H1 (cell line): ENCODE data around the gene GPLD1. TPM values are rescaled to one million over a fixed set of nuclear protein-coding genes. Genes with fewer than 3 reads are reported as not detected.

Experiments used
- CTCF ChIA-PET: fragments of 300-600 bp; sonication (Branson Sonifier 250); formaldehyde crosslinking; loops from one replicate; lab custom pipeline; 2021; ENCODE audit not compliant: partially characterized antibody; lab: Charles Lee
- POLR2A ChIA-PET: fragments of 300-600 bp; sonication (Branson Sonifier 250); formaldehyde crosslinking; loops from one replicate; lab custom pipeline; 2021; ENCODE audit warnings: inconsistent platforms; ENCODE audit not compliant: partially characterized antibody; lab: Charles Lee
- DNase-seq, 2 experiments: peaks; one replicate each; pipeline versions ENCODE4 v3.0.0 to v3.0.0-alpha.2; 2010 to 2022; ENCODE audit warnings: low spot score in 2 of 2, low read depth in 1 of 2, mixed read lengths in 1 of 2
- FAIRE-seq: peaks from 2 replicates; lab custom pipeline; 2011; peaks lifted over from hg19 to GRCh38; lab: Jason Lieb, UNC
- H2AFZ ChIP-seq: 2 replicates; pipeline ENCODE4 v1.8.1; 2012; ENCODE audit warnings: low read length, inconsistent platforms
- H2AK5ac ChIP-seq: 2 replicates; pipeline ENCODE4 v1.6.1; 2013; ENCODE audit warnings: low read depth, low read length
- H2BK120ac ChIP-seq: replicated peaks from 2 replicates; pipeline ENCODE3; 2013; ENCODE audit warnings: low read depth, low read length, inconsistent platforms
- H2BK12ac ChIP-seq: 2 replicates; pipeline ENCODE4 v1.6.1; 2013; ENCODE audit warnings: low read depth, low read length
- H2BK15ac ChIP-seq: 2 replicates; pipeline ENCODE4 v1.6.1; 2013; ENCODE audit warnings: low read length
- H2BK20ac ChIP-seq: 2 replicates; pipeline ENCODE4 v1.6.1; 2013; ENCODE audit warnings: low read length
- H2BK5ac ChIP-seq: 2 replicates; pipeline ENCODE4 v1.6.1; 2013; ENCODE audit warnings: low read depth, low read length
- H3K14ac ChIP-seq: 2 replicates; pipeline ENCODE4 v1.6.1; 2013; ENCODE audit warnings: inconsistent platforms; ENCODE audit not compliant: insufficient read length
- H3K18ac ChIP-seq: 2 replicates; pipeline ENCODE4 v1.6.1; 2013; ENCODE audit warnings: low read length; ENCODE audit errors: extremely low read depth
- H3K23ac ChIP-seq: 2 replicates; pipeline ENCODE4 v1.6.1; 2013; ENCODE audit warnings: inconsistent platforms; ENCODE audit not compliant: insufficient read length
- H3K23me2 ChIP-seq: 2 replicates; pipeline ENCODE4 v1.6.1; 2013; ENCODE audit warnings: low read depth, low read length
- H3K27ac ChIP-seq: 2 replicates; pipeline ENCODE4 v1.6.1; 2011; ENCODE audit warnings: low read depth, low read length, inconsistent platforms
- H3K27me3 ChIP-seq, 4 experiments: replicated peaks in 1 of 4; 1 replicate in 1 of 4; 2 replicates in 3 of 4; pipeline versions ENCODE4 v1.6.1 to v1.8.1; 2011 to 2013; ENCODE audit warnings: low read length in 3 of 4, mild to moderate bottlenecking in 3 of 4, inconsistent platforms in 2 of 4, mixed read lengths in 2 of 4, moderate library complexity in 1 of 4; ENCODE audit not compliant: control insufficient read depth in 3 of 4, insufficient read depth in 3 of 4; ENCODE audit errors: extremely low read depth in 1 of 4
- H3K36me3 ChIP-seq, 4 experiments: 2 replicates each; pipeline versions ENCODE4 v1.6.1 to v1.8.1; 2011 to 2013; ENCODE audit warnings: mild to moderate bottlenecking in 4 of 4, low read length in 3 of 4, moderate library complexity in 2 of 4, control low read depth in 1 of 4, inconsistent platforms in 1 of 4; ENCODE audit not compliant: insufficient read depth in 4 of 4, control insufficient read depth in 2 of 4
- H3K4ac ChIP-seq: replicated peaks from 2 replicates; pipeline ENCODE3; 2013; ENCODE audit warnings: low read length, low read depth, mixed read lengths, inconsistent platforms; ENCODE audit not compliant: insufficient read length
- H3K4me1 ChIP-seq, 4 experiments: replicated peaks in 1 of 4; 1 replicate in 1 of 4; 2 replicates in 3 of 4; pipeline versions ENCODE4 v1.6.1 to v1.8.1; 2011 to 2013; ENCODE audit warnings: low read length in 3 of 4, inconsistent platforms in 2 of 4, mixed read lengths in 1 of 4; ENCODE audit not compliant: insufficient read depth in 4 of 4, control insufficient read depth in 3 of 4
- H3K4me2 ChIP-seq, 2 experiments: 2 replicates each; pipeline versions ENCODE4 v1.6.1 to v1.8.1; 2011 to 2013; ENCODE audit warnings: low read depth in 2 of 2, low read length in 2 of 2, control low read depth in 1 of 2, inconsistent platforms in 1 of 2, mild to moderate bottlenecking in 1 of 2; ENCODE audit not compliant: insufficient read depth in 1 of 2
- H3K4me3 ChIP-seq, 4 experiments: fragments of 200-600, 300-600 bp in 1 of 4; sonication (generic), shearing (Covaris generic), sonication (Bioruptor Twin) in 1 of 4; 2 replicates each; pipeline versions ENCODE4 v1.5.1 to v1.8.1; 2011 to 2016; ENCODE audit warnings: low read length in 4 of 4, low read depth in 3 of 4, control low read depth in 2 of 4, inconsistent platforms in 2 of 4, mild to moderate bottlenecking in 2 of 4, mixed read lengths in 1 of 4, moderate library complexity in 1 of 4; ENCODE audit not compliant: insufficient read depth in 2 of 4; ENCODE audit errors: extremely low read depth in 1 of 4
- H3K56ac ChIP-seq: replicated peaks from 2 replicates; pipeline ENCODE3; 2013; ENCODE audit warnings: low read depth, mild to moderate bottlenecking, mixed read lengths, low read length, inconsistent platforms; ENCODE audit not compliant: insufficient read length
- H3K79me1 ChIP-seq: 2 replicates; pipeline ENCODE4 v1.6.1; 2013; ENCODE audit warnings: low read depth, low read length, control low read depth
- H3K79me2 ChIP-seq, 2 experiments: 2 replicates each; pipeline versions ENCODE4 v1.6.1 to v1.8.1; 2012 to 2013; ENCODE audit warnings: low read length in 2 of 2, mild to moderate bottlenecking in 2 of 2, inconsistent platforms in 1 of 2; ENCODE audit not compliant: insufficient read depth in 2 of 2, control insufficient read depth in 1 of 2
- H3K9ac ChIP-seq, 4 experiments: replicated peaks in 1 of 4; 1 replicate in 1 of 4; 2 replicates in 3 of 4; pipeline versions ENCODE4 v1.6.1 to v1.8.1; 2011 to 2013; ENCODE audit warnings: low read depth in 3 of 4, low read length in 3 of 4, control low read depth in 2 of 4, mild to moderate bottlenecking in 2 of 4, moderate library complexity in 2 of 4, inconsistent platforms in 1 of 4; ENCODE audit errors: extremely low read depth in 1 of 4
- H3K9me3 ChIP-seq, 2 experiments: 2 replicates each; pipeline versions ENCODE4 v1.6.1 to v1.8.1; 2012 to 2013; ENCODE audit warnings: mild to moderate bottlenecking in 2 of 2, moderate library complexity in 2 of 2, control low read depth in 1 of 2, inconsistent platforms in 1 of 2, low read depth in 1 of 2, low read length in 1 of 2, mixed read lengths in 1 of 2; ENCODE audit not compliant: insufficient read depth in 2 of 2
- H4K20me1 ChIP-seq, 2 experiments: replicated peaks in 1 of 2; 2 replicates each; pipeline versions ENCODE3 to v1.8.1; 2011 to 2013; ENCODE audit warnings: inconsistent platforms in 2 of 2, low read length in 2 of 2, mild to moderate bottlenecking in 1 of 2; ENCODE audit not compliant: insufficient read depth in 2 of 2, control insufficient read depth in 1 of 2
- H4K5ac ChIP-seq: 2 replicates; pipeline ENCODE4 v1.6.1; 2013; ENCODE audit warnings: low read length, low read depth, mixed read lengths, inconsistent platforms; ENCODE audit not compliant: insufficient read length
- H4K8ac ChIP-seq: 2 replicates; pipeline ENCODE4 v1.8.0; 2013; ENCODE audit warnings: mild to moderate bottlenecking, moderate library complexity, low read length, inconsistent platforms; ENCODE audit not compliant: insufficient read depth; ENCODE audit errors: extremely low read depth
- H4K91ac ChIP-seq: replicated peaks from 2 replicates; pipeline ENCODE3; 2013; ENCODE audit warnings: low read length, mixed read lengths, inconsistent platforms; ENCODE audit not compliant: insufficient read length
- BACH1 ChIP-seq: IDR thresholded peaks from 2 replicates; pipeline ENCODE4 v1.6.1; 2012; ENCODE audit warnings: low read length, improper control_type of control experiment
- CHD1 ChIP-seq: IDR thresholded peaks from 2 replicates; pipeline ENCODE4 v1.6.1; 2012; ENCODE audit warnings: low read depth, low read length, improper control_type of control experiment
- CREB1 ChIP-seq: IDR thresholded peaks from 2 replicates; pipeline ENCODE4 v1.6.1; 2012; ENCODE audit warnings: inconsistent platforms
- EGR1 ChIP-seq: IDR thresholded peaks from 2 replicates; pipeline ENCODE4 v1.6.1; 2011; ENCODE audit warnings: low read depth, low read length, borderline replicate concordance
- EZH2 ChIP-seq: fragments of 200-600 bp; sonication (generic); IDR thresholded peaks from 2 replicates; pipeline ENCODE4 v1.7.1; 2012; ENCODE audit warnings: low read depth, mild to moderate bottlenecking, moderate library complexity, low read length, inconsistent platforms; ENCODE audit not compliant: severe bottlenecking
- HDAC6 ChIP-seq: IDR thresholded peaks from one replicate; pipeline ENCODE4 v1.7.1; 2012; ENCODE audit warnings: low read depth, mild to moderate bottlenecking, inconsistent platforms, low read length, moderate library complexity
- JUN ChIP-seq: IDR thresholded peaks from 2 replicates; pipeline ENCODE4 v1.6.1; 2011; ENCODE audit warnings: low read depth, mild to moderate bottlenecking, improper control_type of control experiment, low read length
- JUND ChIP-seq: IDR thresholded peaks from 2 replicates; pipeline ENCODE4 v1.6.1; 2011; ENCODE audit warnings: mild to moderate bottlenecking, improper control_type of control experiment, low read length
- NRF1 ChIP-seq: IDR thresholded peaks from 2 replicates; pipeline ENCODE4 v1.6.1; 2011; ENCODE audit warnings: mild to moderate bottlenecking, low read depth, low read length, improper control_type of control experiment
- POLR2AphosphoS5 ChIP-seq: IDR thresholded peaks from 2 replicates; pipeline ENCODE4 v1.6.1; 2011; ENCODE audit warnings: low read depth, low read length
- RFX5 ChIP-seq: IDR thresholded peaks from 2 replicates; pipeline ENCODE4 v1.6.1; 2011; ENCODE audit warnings: low read depth, low read length, improper control_type of control experiment, borderline replicate concordance
- RXRA ChIP-seq: IDR thresholded peaks from 2 replicates; pipeline ENCODE4 v1.6.1; 2011; ENCODE audit warnings: low read depth, mild to moderate bottlenecking, low read length, moderate library complexity; ENCODE audit not compliant: insufficient read depth
- SIRT6 ChIP-seq: IDR thresholded peaks from one replicate; pipeline ENCODE4 v1.7.1; 2012; ENCODE audit warnings: low read length, inconsistent platforms
- SRF ChIP-seq: IDR thresholded peaks from 2 replicates; pipeline ENCODE4 v1.6.1; 2011; ENCODE audit warnings: mild to moderate bottlenecking, low read depth, low read length, moderate library complexity
- SUZ12 ChIP-seq: fragments of 200-600 bp; sonication (generic); IDR thresholded peaks from 2 replicates; pipeline ENCODE4 v1.6.1; 2012; ENCODE audit warnings: mild to moderate bottlenecking, inconsistent platforms, low read length, moderate library complexity, mixed read lengths
- WGBS, 2 experiments: shearing (Covaris generic) in 1 of 2; methylation state at CpG; one replicate each; pipeline versions ENCODE4 v1.1.6 to v1.1.7; 2013 to 2015; ENCODE audit warnings: low lambda C conversion rate in 2 of 2, mixed read lengths in 2 of 2, inconsistent platforms in 1 of 2, low coverage in 1 of 2, missing lambda C conversion rate in 1 of 2; ENCODE audit not compliant: insufficient replicate concordance in 2 of 2, insufficient coverage in 1 of 2, insufficient read length in 1 of 2; ENCODE audit errors: extremely low coverage in 1 of 2, missing lambda C conversion rate in 1 of 2; 5-methylcytosine and 5-hydroxymethylcytosine counted together
- polyA plus RNA-seq, 7 experiments: library from polyadenylated mRNA; depleted of rRNA in 3 of 7; stranded (reverse) in 5 of 7; unstranded in 2 of 7; fragments of >200 nt in 5 of 7; fragments of 200-250 nt in 2 of 7; gene quantifications; 1 replicate in 5 of 7; 2 replicates in 1 of 7; 4 replicates in 1 of 7; pipeline versions ENCODE4 v1.2.1 to v1.2.3, GENCODE V29; 2011 to 2013; ENCODE audit warnings: missing spikeins in 2 of 7, mixed read lengths in 2 of 7
- total RNA-seq: library from RNA; stranded (reverse); fragmentation: NEBNext Ultra II Directional; extraction: Animal tissue kit (Norgen Biotek cat#: 25700); gene quantifications from 2 replicates; pipeline ENCODE4 v1.2.1, GENCODE V29; 2021

The GPLD1 gene
- total and polyA plus RNA-seq, 2 of the 8 experiments (the other 6 are each of a cell fraction or from before 2014, with no cell fraction given) = 3.7 to 5.3 TPM

DNA sequence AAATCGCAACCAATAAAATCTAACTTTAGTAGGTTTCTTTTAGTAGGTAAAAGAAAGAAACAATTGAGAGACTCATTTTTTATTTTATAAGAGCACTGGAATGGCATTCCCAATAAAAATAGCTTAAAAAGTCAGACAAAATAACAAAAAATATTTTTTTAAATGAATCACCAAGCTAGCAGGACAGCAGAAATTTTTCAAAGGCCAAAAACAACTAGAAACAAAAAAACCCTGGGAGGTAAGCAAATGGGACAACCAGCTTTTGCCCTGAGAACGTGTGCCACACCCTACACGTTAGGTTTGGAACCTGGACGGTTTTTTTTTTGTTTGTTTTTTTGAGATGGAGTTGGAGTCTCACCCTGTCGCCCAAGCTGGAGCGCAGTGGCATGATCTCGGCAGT, 19.6 kb downstream of the GPLD1 start:
- ChIA-PET CTCF (interaction anchor here (0.6 to 1.2 kb wide), 4 partner anchors 22 to 392 kb away, joined by 3 to 4 read pairs (median 3); no protein-coding TSS in a partner anchor), POLR2A (interaction anchor here (0.7 to 0.9 kb wide), 3 partner anchors 9 to 21 kb away, joined by 3 to 4 read pairs (median 3); no protein-coding TSS in a partner anchor)
- no peak overlapping the region for H2BK5ac ChIP-seq
- H2BK20ac ChIP-seq = no peak overlapping the region
- no peak overlapping the region for H2BK12ac ChIP-seq
- H2AK5ac ChIP-seq = no peak overlapping the region
- no peaks in the 10 kb centered on the region for H3K36me3 ChIP-seq
- H3K4me2 ChIP-seq = no peak overlapping the region
- no peak overlapping the region for H2BK15ac ChIP-seq
- no peak overlapping the region for H3K4ac ChIP-seq
- no peak overlapping the region for H3K27ac ChIP-seq
- H3K4me1 ChIP-seq = no peaks in the 10 kb centered on the region
- H3K9me3 ChIP-seq = no peaks in the 10 kb centered on the region; a peak in 1 of 4 replicates
- H2BK120ac ChIP-seq = no peak overlapping the region
- H3K79me1 ChIP-seq = no peaks in the 10 kb centered on the region
- no peak overlapping the region for H4K5ac ChIP-seq
- no peaks in the 10 kb centered on the region for H3K79me2 ChIP-seq
- WGBS, 2 experiments = 92% methylated on average over 7 of the region's 7 CpGs; no CpG with 5 or more reads in 1 of the 2 experiments
- no peaks in the 10 kb centered on the region for H3K27me3 ChIP-seq
- DNase-seq (no peak), FAIRE-seq (no peak)
- no peak overlapping the region for H3K18ac ChIP-seq
- H4K20me1 ChIP-seq = no peaks in the 10 kb centered on the region
- no peaks in the 10 kb centered on the region for H3K23me2 ChIP-seq
- H2AFZ ChIP-seq = no peak overlapping the region
- H3K23ac ChIP-seq = no peak overlapping the region
- H4K91ac ChIP-seq = no peak overlapping the region
- H3K4me3 ChIP-seq = no peak overlapping the region
- TF ChIP-seq RFX5 (no peak), HDAC6 (no peak), SRF (no peak), BACH1 (no peak), CHD1 (no peak), POLR2AphosphoS5 (no peak), EZH2 (no peak), SIRT6 (no peak), EGR1 (no peak), NRF1 (no peak), CREB1 (no peak), JUN (no peak), JUND (no peak), RXRA (no peak), SUZ12 (no peak)
- H4K8ac ChIP-seq = no peak overlapping the region
- H3K14ac ChIP-seq = no peak overlapping the region
- no peak overlapping the region for H3K56ac ChIP-seq
- no peak overlapping the region for H3K9ac ChIP-seq
